GM19452 (cell line): ENCODE measurements around the gene POC1A.
"Not testable (repeated sequence)": the region's sequence is repeated elsewhere in the genome, so short reads cannot be mapped to it uniquely, and the experiment has no call there.

Experiments used
- ATAC-seq: cut with Tn5 transposase; IDR thresholded peaks from one replicate; pipeline ENCODE4 v1.9.1; 2021; ENCODE audit not compliant: unreplicated experiment

POC1A gene

DNA sequence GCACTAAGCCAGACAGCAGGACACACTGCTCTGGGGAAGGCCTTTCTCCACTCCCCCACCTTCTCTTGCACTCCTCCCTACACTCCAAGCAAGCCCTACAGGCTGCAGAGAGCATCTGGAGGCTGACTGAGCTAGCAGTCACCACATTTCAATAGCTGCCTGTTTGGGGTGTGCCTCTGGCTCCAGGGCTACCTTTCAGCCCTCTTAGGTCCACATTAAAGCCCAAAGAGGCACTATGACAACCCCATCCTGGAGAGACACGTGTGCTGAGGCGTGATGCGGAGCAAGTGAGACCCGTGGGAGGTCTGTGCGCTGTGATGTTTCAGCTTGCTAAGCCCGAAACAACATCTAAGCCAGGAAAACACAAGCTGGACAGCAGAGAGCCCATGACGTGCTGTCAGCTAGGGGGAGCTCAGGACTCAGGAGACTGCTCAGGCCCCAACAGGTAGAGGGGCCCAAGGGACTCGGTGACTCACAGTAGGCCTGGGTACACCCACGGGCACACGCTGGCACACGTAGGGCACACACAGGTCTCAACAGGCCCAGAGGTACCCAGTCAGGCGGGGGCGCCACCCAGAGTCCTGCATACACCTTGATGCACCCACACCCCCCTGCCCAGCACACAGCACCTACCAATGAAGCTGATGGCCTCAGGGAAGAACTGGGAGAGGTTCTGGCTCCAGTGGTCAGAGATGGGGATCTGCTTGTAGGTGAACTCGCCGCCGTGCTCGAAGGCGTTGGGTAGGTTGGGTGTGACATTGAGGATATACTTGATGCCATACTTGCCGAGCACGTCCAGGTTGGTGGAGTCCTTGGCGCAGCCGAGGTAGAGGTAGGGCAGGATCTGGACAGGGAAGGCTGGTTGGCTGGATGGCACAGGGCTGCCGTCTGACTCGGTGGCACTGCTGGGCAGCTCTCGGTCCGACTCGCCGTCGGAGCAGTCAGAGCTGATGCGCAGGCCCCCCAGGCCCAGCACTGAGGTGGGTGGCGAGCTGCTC lies 100.6 kb downstream of the POC1A start:
- ATAC-seq, result no peak

DNA sequence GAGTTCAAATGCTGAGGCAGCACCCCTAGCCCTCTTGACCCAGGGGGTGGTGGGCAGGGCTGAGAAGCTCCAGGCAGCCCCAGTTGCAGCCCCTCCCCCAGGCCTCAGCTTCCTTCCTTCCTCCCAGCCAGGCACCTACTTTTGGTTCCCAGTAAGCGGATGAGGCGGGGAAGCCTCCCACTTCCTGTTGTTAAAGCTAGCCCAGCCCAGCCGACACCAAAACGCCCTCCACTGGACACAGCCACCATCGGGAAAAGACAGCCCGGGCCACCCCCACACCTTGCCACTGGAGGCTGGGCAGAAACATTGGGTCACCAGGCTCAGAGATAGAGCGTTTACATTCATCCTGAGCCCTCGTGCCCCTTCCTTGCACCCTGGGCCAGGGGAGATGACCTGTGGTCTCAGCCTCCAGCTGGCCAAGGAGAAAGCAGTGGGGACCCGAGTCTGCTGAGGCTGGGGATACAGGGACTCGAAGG lies 101.4 kb downstream of the POC1A start:
- ATAC-seq, result no peak

DNA sequence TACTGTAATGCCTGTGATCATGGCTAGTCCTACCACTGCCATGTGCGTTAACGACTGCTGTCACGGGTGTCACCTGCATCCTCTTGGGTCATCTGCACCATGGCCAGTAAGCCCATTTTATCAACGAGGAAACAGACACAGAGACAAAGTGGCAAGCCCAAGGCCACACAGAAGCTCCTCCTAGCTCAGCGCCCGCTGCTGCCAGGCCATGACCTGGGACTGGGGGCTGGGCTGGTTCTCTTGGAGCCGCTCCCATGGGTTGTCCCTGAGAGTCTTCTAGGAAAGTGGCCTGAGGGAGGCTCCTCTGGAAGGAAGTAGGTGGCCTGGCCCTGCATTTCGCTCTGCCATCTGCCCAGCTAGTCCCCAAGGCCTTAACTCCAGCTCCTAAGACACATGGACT lies 102.8 kb downstream of the POC1A start:
- no peak for ATAC-seq

DNA sequence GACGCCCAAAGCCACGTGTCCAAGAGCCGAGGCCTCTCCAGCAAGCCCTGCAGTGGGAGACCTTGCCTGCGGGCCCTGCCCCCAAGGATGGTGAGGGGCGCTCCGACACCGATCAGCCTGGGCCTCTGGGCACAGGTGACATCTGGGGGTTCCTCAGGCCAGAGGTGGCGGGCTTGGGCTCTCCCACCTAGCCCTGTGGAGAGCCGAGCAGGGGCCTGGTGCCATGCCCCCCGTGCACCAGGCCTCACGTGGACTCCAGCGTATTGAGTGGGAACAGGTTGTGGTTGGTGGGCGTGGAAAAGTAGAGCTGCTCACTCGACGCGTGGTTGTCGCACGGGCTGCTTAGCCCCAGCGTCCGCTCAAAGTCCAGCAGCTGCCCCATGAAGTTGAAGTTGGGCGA lies 103.7 kb downstream of the POC1A start:
- ATAC-seq, result no peak

GRCh38 chr3:52049503-52049902 lies 104.7 kb downstream of the POC1A start:
- ATAC-seq, result no peak

GRCh38 chr3:52047295-52047960 lies 106.8 kb downstream of the POC1A start:
- ATAC-seq, result no peak

DNA sequence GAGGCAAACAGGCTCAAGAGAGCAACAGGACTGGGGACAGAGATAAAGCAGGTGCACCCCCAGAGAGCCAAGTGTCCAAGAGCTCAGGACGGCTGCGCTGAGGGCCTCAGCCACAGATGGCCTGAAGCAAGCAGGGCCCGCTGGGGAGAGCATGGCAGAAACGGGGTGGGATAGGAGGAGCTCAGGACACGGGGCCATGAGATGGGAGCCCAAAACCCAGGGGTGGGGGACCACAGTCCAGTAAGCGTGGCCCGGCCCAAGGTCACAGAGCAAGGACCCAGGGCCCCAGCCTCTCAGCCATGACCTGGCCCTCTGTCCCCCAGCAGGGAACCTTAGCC lies 107.4 kb downstream of the POC1A start:
- no peak for ATAC-seq

- no peak for ATAC-seq
Observed at GRCh38 chr3:52046186-52046901, 107.9 kb downstream of the POC1A start.

DNA sequence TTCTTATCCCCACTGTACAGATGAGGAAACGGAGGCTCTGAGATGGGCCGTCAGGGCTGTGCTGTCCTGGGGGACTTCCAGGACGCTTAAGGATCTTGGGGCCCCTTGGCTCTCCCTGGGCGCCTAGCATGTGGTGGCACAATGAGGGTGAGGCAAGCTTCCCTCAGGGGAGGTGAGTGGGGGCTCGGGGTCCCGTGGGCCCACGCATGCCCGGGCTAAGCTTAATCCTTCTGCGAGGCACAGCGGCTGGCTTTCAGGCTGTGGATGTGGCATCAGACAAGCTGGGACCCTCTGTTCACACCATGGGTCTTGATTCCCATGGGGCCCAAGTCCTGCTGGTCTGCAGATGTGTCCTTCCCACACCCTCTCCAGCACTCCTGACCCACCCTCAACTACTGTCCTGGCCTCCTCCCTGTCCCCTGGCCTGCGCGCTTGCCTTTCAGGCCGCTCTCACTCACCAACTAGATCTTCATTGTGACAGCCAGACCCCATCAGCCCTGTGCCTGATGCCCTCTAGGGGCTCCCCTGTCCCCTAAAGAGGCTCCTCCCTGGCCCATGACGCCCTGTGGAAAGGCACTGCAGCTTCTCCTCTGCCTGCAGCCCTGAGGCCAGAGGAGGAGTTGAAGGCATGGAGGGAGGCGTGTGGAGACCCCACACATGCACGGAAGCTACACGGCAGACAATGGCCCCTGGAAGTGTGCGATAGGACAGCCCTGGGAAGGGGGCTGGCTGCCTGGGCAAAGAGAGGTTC lies 109.2 kb downstream of the POC1A start:
- ATAC-seq, result no peak

DNA sequence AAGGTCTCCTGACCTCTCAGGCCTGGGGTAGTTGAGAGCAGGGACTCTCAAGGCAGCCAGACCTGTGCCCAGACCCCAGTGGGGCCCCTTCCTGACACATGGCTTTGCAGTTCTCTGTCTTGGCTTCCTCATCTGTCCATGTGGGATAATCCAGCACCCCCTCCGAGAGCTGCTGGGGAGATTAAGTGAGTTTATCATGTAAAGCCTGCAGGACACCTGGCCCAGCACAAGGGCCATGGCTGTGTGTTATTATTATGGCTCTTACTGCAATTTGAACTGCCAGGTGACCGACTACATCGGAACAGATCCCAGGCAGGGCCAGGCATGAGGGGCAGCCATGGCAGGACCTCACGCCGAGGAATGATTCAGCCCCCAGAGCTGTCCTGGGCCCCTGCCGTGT lies 110.5 kb downstream of the POC1A start:
- ATAC-seq, result no peak

DNA sequence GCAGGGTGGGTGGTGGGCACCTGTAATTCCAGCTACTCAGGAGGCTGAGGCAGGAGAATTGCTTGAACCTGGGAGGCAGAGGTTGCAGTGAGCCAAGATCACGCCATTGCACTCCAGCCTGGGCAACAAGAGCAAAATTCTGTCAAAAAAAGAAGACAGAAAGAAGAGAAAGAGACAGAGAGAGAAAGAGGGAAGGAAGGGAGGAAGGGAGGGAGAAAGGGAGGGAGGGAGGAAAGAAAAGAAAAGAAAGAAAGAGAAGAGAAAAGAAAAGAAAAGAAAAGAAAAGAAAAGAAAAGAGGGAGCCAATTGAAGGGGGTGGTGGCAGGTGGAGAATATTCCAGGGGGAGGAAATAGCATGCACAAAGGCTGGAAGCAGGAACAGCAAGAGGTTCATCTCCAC lies 111.2 kb downstream of the POC1A start:
- not testable (repeated sequence) for ATAC-seq

DNA sequence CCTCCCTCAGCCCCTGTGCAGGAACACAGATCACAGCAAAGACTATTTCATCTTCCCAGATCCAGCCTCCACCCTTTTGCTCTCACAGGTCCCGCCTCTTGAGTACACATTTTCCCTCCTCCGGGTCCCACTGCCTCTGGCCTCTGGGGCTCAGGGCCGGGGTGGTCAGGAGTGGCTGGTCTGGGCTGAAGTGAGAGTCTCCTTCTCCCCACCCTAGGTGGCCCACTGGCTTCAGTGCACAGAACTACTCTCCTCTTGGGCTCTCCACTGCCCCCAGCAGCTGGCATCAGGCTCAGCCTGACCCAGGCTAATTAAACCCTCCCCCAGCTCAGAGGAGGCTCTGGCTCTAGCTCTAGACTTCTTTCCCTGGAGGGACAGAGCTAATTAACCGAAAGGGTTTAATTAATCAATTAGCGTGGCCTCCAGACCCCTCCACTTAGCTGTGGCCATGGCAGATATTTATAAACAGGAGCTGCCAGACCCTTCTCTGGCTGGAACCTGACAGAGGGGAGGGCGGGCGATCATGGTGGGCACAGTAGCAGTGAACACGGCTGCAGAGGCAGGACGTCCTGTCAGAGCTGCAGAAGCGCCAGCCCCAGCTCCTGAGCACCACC lies 113.0 kb downstream of the POC1A start:
- ATAC-seq, result no peak

- ATAC-seq, result no peak
Observed at GRCh38 chr3:52040600-52040999, 113.6 kb downstream of the POC1A start.

GRCh38 chr3:52039846-52040245 lies 114.4 kb downstream of the POC1A start:
- no peak for ATAC-seq

- no peak for ATAC-seq
Observed at GRCh38 chr3:52039426-52039825, 114.8 kb downstream of the POC1A start.

DNA sequence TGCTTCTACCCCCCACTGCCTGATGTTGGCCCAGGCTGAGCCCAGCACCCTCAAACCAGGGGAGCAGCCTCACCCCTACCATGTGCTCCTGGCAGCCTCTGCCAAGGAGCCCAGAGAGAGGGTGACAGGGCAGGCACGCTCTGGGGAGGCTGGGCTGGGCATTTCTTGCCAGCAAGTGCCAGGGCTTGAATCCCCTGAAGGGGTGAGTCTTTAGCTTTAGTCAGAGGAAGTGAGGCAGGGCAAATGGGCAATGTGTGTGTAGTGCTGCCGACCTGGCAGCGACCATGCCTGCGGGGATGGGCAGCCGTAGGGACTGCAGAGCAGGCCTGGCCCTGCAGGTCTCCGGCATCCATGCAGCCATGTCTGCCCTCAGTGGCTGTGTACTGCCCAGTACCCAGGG lies 116.0 kb downstream of the POC1A start:
- no peak for ATAC-seq

GRCh38 chr3:52037291-52037690 lies 116.9 kb downstream of the POC1A start:
- no peak for ATAC-seq

DNA sequence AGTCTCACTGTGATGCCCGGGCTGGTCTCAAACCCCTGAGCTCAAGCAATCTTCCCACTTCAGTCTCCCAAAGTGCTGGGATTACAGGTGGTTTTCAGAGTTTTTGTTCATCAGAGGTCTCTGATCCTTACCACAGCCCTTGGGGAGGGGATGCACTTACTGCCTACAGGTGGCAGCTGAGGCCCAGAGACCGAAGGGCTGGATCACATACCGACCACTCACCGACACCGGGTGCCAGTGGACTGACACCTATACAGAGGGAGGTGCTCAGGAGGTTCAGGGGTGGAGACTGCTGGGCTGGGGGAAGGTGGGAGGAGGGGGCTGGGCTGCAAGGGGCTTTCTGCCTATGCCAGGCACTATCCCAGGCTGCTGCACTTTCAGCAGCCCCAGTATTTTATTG lies 117.4 kb downstream of the POC1A start:
- no peak for ATAC-seq

GRCh38 chr3:52036222-52036694 lies 118.0 kb downstream of the POC1A start:
- peak; percentile 72 for ATAC-seq

- ATAC-seq, result no peak
Observed at GRCh38 chr3:52034651-52035050, 119.6 kb downstream of the POC1A start.
